B cell (primary cell): ENCODE measurements around the gene EDDM13.

Source experiments
- EZH2 ChIP-seq: IDR thresholded peaks from 2 replicates; pipeline ENCODE4 v1.6.1; 2012; ENCODE audit warnings: borderline replicate concordance, low read depth, mild to moderate bottlenecking, moderate library complexity, low read length; ENCODE audit not compliant: insufficient read depth, poor library complexity, severe bottlenecking
- TF ChIP-seq, protein P1 (sequence below): fragments of 200-600 bp; IDR thresholded peaks from one replicate; pipeline ENCODE4 v1.8.0; 2022; ENCODE audit warnings: antibody characterized with exemption, mild to moderate bottlenecking

DNA sequence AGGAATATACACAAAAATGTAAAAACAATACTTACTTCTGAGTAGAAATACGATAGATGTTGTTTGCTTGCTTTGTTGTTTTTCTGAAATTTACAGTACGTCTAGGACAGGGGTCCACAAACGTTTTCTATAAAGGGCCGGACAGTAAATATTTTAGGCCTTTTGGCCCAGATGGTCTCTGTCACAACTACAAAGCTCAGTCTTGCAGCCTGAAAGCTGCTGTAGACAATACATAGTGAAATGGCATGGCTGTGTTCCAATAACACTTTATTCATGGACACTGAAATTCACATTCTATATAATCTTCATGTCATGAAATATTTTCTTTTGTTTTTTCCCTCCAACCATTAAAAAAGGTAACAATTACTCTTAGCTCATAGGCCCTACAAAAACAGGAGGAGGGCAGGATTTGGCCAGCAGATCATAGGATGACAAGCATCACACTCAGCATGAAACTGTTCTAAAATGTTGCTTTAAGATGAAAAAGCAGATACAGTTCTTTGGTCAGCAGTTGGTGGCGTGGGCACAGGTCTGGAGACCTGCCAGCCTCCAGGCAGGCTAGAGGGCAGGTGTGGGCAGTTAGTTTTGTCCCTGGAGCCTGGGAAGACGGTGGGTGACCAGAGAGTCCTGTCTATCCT is at the start of gene EDDM13:
- TF ChIP-seq, protein P1, sequence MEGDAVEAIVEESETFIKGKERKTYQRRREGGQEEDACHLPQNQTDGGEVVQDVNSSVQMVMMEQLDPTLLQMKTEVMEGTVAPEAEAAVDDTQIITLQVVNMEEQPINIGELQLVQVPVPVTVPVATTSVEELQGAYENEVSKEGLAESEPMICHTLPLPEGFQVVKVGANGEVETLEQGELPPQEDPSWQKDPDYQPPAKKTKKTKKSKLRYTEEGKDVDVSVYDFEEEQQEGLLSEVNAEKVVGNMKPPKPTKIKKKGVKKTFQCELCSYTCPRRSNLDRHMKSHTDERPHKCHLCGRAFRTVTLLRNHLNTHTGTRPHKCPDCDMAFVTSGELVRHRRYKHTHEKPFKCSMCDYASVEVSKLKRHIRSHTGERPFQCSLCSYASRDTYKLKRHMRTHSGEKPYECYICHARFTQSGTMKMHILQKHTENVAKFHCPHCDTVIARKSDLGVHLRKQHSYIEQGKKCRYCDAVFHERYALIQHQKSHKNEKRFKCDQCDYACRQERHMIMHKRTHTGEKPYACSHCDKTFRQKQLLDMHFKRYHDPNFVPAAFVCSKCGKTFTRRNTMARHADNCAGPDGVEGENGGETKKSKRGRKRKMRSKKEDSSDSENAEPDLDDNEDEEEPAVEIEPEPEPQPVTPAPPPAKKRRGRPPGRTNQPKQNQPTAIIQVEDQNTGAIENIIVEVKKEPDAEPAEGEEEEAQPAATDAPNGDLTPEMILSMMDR = no peak
- TF ChIP-seq EZH2 = no peak
